Activated CD4-positive, alpha-beta T cell treated with anti-CD3 and anti-CD28 coated beads for 1 hour (primary cell): Measurements from ENCODE around the gene P3H4.
"Not testable (repeated sequence)": the region's sequence is repeated elsewhere in the genome, so short reads cannot be mapped to it uniquely, and the experiment has no call there.

Source experiments
- DNase-seq: peaks from one replicate; pipeline ENCODE4 v3.0.0-alpha.2; 2020

P3H4 gene

GRCh38 chr17:41811549-41812380, at the start of gene P3H4:
Gene P3H4, minus strand, starts transcription at chr17:41811949. Its CDS starts 34 bp downstream, at chr17:41811915.
- peak; percentile 63 for DNase-seq

- no peak for DNase-seq
Observed at GRCh38 chr17:41860254-41860931, 48.6 kb upstream of the P3H4 start.

DNA sequence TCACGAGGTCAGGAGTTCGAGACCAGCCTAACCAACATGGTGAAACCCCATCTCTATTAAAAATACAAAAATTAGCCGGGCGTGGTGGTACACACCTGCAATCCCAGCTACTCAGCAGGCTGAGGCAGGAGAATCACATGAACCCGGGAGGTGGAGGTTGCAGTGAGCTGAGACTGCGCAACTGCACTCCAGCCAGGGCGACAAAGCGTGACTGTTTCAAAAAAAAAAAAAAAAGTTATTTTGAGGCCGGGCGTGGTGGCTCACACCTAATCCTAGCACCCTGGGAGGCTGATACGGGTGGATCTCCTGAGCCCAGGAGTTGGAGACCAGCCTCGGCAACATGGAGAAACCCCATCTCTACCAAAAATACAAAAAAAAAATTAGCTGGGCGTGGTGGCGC, 39.6 kb upstream of the P3H4 start:
- DNase-seq: not testable (repeated sequence)

DNA sequence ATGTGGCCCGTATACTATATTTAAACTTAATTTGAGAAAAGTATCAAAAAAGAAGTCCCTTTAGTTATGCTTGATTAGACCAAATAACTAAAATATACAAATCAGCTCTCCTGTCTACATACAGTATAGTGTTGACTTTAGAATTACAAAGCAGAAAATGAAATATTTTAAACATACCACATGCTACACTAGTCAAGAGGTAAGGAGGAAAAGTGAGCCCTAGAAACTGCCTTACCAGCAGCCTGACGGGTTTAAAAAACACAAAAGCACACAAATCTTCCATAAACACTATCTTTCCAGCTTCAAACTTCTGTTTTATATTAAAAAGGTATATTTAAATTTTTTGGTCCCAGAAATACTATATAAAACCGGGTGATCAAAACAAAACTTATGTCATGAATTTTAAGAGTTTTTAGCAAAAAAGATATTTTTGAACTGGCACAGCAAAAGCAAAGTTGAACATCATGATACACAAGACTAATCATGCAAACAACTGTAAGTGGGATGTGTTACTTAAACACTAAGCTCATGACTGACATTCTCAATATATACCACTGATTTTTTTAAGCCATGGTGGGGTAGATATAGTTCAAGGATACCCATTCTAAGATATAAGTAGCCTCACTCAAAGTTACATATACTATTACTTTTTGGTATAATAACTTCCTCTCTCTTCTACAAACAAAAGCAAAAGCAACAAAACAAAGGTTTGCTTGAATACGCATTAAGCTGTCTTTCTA, 37.7 kb upstream of the P3H4 start:
- no peak for DNase-seq

GRCh38 chr17:41848788-41849187, 37.0 kb upstream of the P3H4 start:
- no peak for DNase-seq

DNA sequence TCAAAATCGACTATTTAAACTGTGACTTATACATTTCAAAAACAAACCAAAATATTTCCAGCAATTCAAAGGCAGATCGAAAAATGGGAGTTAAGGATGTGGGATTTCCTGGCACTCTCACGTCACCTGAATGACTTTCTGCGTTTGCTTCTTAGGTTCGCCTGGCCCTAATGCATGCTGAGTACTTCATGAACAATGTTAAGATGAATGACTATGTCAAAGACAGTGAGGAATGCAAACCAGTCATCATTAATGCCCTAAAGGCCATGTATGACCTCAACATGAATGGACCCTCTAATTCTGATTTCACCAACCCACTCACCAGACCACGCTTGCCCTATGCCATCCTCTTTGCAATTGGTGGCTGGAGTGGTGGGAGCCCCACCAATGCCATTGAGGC, 33.2 kb upstream of the P3H4 start:
- DNase-seq: no peak

DNA sequence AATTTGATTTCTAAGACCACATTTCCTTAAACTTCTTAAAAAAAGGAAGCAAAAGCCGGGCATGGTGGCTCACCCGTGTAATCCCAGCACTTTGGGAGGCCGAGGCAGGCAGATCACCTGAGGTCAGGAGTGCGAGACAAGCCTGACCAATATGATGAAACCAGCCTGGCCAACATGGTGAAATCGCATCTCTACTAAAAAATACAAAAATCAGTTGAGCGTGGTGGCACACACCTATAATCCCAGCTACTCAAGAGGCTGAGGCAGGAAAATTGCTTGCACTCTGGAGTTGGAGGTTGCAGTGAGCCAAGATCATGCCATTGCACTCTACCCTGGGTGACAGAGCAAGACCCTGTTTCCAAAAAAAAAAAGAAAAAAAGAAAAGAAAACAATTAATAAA, 29.0 kb upstream of the P3H4 start:
- not testable (repeated sequence) for DNase-seq

GRCh38 chr17:41839448-41839847, 27.7 kb upstream of the P3H4 start:
- not testable (repeated sequence) for DNase-seq

GRCh38 chr17:41837761-41838538, 26.2 kb upstream of the P3H4 start, which contains the start of gene KLHL10:
Gene KLHL10, plus strand, starts transcription at chr17:41837825. Its CDS starts 108 bp downstream, at chr17:41837933.
- no peak for DNase-seq

GRCh38 chr17:41836550-41837196, 24.9 kb upstream of the P3H4 start:
- DNase-seq: no peak

GRCh38 chr17:41835800-41836549, 24.2 kb upstream of the P3H4 start, which contains the start of gene NT5C3B:
Gene NT5C3B, minus strand, starts transcription at chr17:41836232. Its CDS starts 39 bp downstream, at chr17:41836193.
- DNase-seq: peak; percentile 39

- DNase-seq: no peak
Observed at GRCh38 chr17:41835214-41835799, 23.6 kb upstream of the P3H4 start.

DNA sequence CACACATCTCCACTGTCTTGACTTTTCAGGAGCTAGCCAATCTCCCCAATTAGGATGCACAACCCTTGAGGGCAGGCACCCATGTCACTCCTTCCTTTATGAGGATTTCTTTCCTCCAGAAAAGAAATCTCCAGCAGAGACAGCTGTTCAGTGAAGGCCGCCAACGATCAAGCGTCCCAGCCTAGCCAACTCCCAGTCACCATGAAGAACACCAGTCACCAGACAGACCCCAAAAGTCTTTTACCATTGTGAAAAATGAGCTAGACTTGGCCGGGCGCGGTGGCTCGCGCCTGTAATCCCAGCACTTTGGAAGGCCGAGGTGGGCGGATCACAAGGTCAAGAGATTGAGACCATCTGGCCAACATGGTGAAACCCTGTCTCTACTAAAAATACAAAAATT, 18.2 kb upstream of the P3H4 start:
- not testable (repeated sequence) for DNase-seq

DNA sequence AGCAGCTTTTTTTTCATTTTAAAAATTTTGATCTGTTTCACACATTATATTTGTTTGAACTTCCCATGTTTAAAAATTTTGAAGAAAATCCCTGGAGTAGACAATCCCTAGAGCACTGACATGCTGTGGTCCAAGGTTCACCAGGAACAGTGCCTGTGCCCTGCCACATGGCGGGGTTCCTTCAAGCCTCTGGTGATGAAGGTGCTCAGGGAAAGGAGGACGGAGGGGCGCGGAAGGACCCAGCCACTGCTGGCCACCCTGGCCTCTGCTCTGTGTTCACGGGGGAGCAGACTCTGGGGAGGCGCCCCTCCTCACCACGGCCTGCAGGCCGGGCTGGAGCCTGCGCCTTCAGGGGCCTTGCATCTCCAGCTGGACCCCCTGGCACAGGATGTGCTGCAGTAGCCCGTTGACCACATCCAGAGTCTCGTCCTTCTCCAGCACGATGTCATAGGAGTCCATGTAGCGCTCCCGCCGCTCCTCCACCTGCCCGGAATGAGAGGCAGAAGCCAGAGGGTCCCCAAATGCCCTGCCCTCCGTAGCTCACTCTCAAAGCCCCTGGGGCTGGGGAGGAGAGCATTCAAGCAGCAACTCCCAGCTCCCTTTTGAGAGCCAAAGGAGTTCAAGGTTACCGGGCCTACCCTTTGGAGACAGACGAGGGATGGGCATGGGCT, 13.6 kb upstream of the P3H4 start:
- no peak for DNase-seq

- no peak for DNase-seq
Observed at GRCh38 chr17:41824086-41824485, 12.3 kb upstream of the P3H4 start.

GRCh38 chr17:41823580-41823979, 11.8 kb upstream of the P3H4 start:
- no peak for DNase-seq

- DNase-seq: no peak
Observed at GRCh38 chr17:41823141-41823524, 11.4 kb upstream of the P3H4 start.

GRCh38 chr17:41822216-41823140, 10.7 kb upstream of the P3H4 start:
- DNase-seq: no peak

DNA sequence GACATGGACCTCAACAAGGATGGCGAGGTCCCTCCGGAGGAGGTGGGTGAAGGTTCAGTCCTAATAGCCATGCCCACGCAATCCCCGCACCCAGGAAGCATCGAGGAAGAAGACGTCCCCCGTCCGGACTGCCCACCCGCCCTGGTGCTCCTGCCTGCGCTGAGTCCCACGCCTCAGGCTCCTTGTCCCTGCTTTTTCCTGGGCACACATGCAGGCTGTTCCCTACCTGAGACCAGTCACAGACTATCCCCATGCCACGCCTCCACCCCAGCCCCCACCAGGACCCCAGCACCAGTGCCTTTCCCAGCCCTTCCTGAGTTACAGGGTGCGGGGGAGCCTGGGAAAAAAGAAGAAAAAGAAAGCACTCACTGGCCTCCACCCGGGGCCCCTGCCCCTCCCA, 10.0 kb upstream of the P3H4 start:
- no peak for DNase-seq
